Tibial nerve (tissue), 3 donors: Measurements from ENCODE around the gene CYP2J2.

ENCODE experiments used
- POLR2A ChIP-seq, 2 donors: fragments of 450-650 bp; IDR thresholded peaks; one replicate each; pipeline ENCODE4 v1.6.1; 2017; ENCODE audit warnings: antibody characterized with exemption in 2 of 2, mild to moderate bottlenecking in 2 of 2, moderate library complexity in 2 of 2
- TF ChIP-seq, protein P1 (sequence below), 5 experiments: fragments of 200-600 bp in 3 of 5; fragments of 450-650 bp in 2 of 5; sonication (generic) in 3 of 5; IDR thresholded peaks; one replicate each; pipeline ENCODE4 v1.5.1; 2016 to 2019; ENCODE audit warnings: antibody characterized with exemption in 5 of 5, mild to moderate bottlenecking in 3 of 5, moderate library complexity in 2 of 5

DNA sequence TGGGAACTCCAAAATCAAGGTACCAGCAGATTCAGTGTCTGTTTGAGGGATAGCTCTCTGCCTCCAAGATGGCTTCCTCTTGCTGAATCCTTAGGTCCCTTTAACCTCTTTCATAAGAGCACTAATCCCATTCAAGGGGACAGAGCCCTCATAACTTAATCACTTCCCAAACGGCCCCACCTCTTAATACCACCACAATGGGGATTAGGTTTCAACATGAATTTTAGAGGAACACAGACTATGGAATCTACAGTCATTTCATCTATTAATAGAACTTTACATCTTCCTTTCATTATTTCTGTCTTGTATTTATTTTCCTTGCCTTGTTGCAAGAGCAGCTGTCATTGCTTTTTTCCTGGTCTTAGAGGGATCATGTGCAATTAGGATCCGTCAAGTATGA is 81.5 kb downstream of the CYP2J2 start:
- TF ChIP-seq POLR2A (IDR thresholded peaks at IDR 0.05) = no peak
- TF ChIP-seq, protein P1, sequence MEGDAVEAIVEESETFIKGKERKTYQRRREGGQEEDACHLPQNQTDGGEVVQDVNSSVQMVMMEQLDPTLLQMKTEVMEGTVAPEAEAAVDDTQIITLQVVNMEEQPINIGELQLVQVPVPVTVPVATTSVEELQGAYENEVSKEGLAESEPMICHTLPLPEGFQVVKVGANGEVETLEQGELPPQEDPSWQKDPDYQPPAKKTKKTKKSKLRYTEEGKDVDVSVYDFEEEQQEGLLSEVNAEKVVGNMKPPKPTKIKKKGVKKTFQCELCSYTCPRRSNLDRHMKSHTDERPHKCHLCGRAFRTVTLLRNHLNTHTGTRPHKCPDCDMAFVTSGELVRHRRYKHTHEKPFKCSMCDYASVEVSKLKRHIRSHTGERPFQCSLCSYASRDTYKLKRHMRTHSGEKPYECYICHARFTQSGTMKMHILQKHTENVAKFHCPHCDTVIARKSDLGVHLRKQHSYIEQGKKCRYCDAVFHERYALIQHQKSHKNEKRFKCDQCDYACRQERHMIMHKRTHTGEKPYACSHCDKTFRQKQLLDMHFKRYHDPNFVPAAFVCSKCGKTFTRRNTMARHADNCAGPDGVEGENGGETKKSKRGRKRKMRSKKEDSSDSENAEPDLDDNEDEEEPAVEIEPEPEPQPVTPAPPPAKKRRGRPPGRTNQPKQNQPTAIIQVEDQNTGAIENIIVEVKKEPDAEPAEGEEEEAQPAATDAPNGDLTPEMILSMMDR (IDR thresholded peaks at IDR 0.05) = no peak
